Activated CD8-positive, alpha-beta memory T cell treated with anti-CD3 and anti-CD28 coated beads for 36 hours (primary cell): ENCODE results near the gene KRTAP3-2. TPM values are rescaled to one million over a fixed set of nuclear protein-coding genes. Genes with fewer than 3 reads are reported as not detected.

Experiments
- CTCF ChIA-PET: fragments of 350-600 bp; sonication (Branson Sonifier 250); formaldehyde crosslinking; loops from one replicate; lab custom pipeline; 2021; ENCODE audit warnings: antibody characterized with exemption; lab: Charles Lee
- POLR2A ChIA-PET: fragments of 350-600 bp; sonication (Branson Sonifier 250); formaldehyde crosslinking; loops from one replicate; lab custom pipeline; 2021; ENCODE audit warnings: antibody characterized with exemption; lab: Charles Lee
- total RNA-seq, 2 experiments: library from RNA; stranded (reverse); gene quantifications; one replicate each; pipeline ENCODE4 v1.2.3, GENCODE V29; 2021

Gene KRTAP3-2
- total RNA-seq, 2 experiments from 2014 or later, result not detected

DNA sequence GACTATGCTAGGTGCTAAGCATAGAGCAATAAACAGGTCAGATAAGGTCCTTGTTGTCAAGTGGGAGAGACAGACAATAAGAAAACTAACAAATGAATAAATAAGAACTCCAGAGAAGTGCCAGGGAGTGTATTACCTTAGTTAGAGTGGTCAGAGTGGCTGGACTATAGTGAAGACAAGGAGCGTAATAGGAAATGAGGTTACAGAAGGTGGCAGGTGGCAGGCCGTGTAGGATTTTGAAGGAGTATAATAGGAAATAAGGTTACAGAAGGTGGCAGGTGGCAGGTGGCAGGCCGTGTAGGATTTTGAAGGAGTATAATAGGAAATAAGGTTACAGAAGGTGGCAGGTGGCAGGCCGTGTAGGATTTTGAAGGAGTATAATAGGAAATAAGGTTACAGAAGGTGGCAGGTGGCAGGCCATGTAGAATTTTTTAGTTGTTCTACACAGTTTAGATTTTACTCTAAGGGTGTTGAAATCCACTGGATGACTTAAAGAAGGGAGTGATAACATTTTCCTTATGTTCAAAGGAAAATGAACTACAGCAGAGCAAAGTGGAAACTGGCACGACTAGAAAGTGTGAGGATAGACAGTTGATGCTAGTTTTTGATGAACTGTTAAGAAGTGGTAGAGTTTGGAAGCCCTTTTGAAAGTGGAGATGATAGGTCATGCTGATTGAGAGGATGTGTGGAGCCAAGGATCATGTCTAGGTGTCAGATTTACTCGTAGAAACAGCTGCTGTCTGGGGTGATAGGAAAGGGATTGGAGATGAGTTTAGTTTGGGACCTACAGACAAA lies 12.8 kb upstream of the KRTAP3-2 start:
- ChIA-PET CTCF (no interaction called here), POLR2A (no interaction called here)

- POLR2A ChIA-PET, result no interaction called here
- CTCF ChIA-PET, result no interaction called here
Observed at GRCh38 chr17:41010441-41010840, 10.7 kb upstream of the KRTAP3-2 start.

GRCh38 chr17:41009936-41010335 lies 10.2 kb upstream of the KRTAP3-2 start:
- ChIA-PET CTCF (interaction anchor here (1.0 kb wide), 1 partner anchor 17 kb away, joined by 3 read pairs; the partner anchor contains the start of gene KRTAP1-5), POLR2A (no interaction called here)

DNA sequence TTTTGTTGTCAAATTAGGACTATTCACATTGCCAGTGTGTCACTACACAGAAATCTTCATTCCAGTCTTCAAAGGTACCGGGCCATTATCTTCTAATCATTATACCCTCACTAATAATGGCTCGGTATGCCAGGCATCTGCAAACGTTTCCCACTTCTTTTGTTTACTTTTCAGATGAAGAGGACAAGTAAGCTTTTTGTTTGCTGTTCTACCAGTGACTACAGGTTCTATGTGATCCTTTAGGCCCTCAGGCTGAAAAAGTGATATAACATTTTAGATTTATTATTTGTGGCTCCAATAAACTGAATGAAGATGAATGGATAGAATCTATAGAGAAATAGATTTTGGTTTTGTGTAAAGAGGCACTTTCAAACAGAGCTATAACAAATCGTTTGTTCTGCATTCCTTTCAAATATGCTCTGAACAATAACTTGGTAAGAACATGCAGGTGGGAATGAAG lies 9.6 kb upstream of the KRTAP3-2 start:
- CTCF ChIA-PET, result interaction anchor here (1.0 kb wide), 1 partner anchor 17 kb away, joined by 3 read pairs; the partner anchor contains the start of gene KRTAP1-5
- POLR2A ChIA-PET, result no interaction called here

DNA sequence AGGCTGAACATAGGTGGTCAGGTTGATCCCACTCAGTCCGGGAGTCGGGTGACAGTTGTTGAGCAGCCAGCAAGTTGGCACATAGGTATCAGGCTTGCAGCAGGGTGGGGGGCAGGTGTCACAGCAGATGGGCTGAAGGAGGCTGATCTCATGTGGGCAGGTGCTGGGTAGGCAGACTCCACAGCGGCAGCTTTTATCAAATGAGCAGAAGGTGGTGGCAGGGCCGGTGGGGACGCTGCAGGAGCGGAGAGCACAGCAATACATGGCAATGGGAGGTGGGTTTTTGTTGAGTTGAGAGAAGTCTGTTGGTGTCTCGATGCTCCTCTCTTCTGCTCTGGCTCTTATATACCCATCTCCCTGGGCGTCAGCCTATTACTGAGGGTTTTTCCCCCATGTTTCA lies 9.1 kb upstream of the KRTAP3-2 start, which contains the start of gene KRTAP3-1:
TSS of gene KRTAP3-1 (minus strand) at position 318 of the 400 bp plus-strand sequence. CDS start at position 264, 54 bp downstream.
- POLR2A ChIA-PET, result no interaction called here

GRCh38 chr17:41004397-41004796 lies 4.7 kb upstream of the KRTAP3-2 start:
- ChIA-PET CTCF (no interaction called here), POLR2A (no interaction called here)

More for the DNA sequence above, 9.1 kb upstream of the KRTAP3-2 start, which contains the start of gene KRTAP3-1:
- CTCF ChIA-PET, result interaction anchor here (1.0 kb wide), 1 partner anchor 18 kb away, joined by 3 read pairs; the partner anchor contains the start of gene KRTAP1-5

- ChIA-PET POLR2A (no interaction called here), CTCF (no interaction called here)
Observed at GRCh38 chr17:41003926-41004325, 4.2 kb upstream of the KRTAP3-2 start.

DNA sequence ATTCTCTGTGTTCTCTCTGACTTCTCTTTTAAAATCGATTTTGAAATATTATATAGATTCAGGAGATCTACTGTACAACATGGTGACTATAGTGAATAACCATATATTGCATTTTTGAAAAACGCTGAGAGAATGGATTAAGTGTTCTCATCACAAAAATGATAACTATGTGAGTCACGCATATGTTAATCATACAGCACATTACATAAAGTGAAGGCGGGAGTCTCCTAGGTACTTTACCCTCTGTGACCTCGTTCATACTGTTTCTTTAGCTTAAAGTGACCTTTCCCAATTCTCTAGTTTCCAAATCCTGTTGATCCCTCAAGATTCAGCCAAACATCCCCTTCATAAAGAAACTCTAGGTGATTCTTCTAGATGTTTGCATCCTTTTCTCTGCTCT lies 3.1 kb upstream of the KRTAP3-2 start:
- POLR2A ChIA-PET, result no interaction called here
- CTCF ChIA-PET, result no interaction called here

DNA sequence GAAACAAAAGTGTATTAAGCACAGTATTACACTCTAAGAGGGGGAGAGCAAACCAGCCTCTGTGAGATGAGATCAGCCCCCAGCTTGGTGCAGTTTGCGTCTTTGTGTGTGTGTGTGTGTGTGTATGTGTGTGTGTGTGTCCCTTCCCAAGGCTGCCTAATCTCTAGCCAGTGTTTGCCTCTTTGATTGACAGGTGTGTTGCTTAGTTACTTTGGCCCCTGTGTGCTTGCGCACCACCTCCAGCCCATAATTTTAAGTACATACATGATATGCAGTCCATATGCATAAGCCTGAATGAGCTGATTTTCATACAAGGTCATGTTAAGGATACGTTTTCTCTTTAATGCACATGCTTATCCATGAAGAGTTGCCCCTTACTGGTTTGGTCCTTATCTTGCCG lies 2.1 kb upstream of the KRTAP3-2 start:
- ChIA-PET POLR2A (no interaction called here), CTCF (no interaction called here)

DNA sequence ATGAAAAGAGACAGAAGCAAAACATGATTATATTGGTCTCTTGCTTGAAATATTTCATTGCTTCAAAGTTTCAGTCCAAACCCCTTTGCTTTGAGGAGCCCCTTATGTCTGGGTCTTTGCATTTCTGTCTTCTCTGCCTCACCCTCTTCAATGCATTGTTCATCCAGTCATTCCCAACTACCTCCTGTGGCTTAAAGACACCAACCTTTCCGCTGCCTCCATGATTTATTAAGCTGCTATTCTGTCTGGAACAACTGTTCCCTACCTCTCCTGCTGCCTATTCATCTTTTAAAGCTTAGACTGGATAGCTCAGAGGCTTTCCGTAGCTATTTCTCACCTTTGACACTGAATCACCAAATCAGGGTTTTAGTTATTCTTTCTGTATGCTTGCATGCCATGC lies 2.3 kb downstream of the KRTAP3-2 start:
- CTCF ChIA-PET, result no interaction called here
- POLR2A ChIA-PET, result no interaction called here

DNA sequence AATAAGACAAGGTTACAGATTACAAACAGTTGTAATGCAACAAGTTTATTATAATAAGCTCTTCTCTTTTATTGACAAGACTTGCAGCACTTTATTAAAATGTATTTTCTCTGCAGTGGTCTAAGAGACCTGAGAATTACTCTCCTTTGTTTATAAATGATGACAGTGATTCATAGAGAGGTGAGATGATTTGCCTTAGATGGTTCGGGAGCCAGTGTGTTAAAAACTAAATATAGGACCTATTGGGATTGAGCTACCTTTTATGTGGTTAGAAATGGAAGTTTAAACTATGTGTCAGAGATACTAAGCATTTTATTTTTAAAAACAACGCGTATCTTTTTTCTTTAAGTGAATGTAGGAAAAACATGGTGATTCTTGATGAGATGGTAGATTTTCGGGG lies 2.9 kb downstream of the KRTAP3-2 start:
- CTCF ChIA-PET, result no interaction called here
- POLR2A ChIA-PET, result no interaction called here

- POLR2A ChIA-PET, result no interaction called here
Observed at GRCh38 chr17:40995116-40995515, 4.6 kb downstream of the KRTAP3-2 start.

DNA sequence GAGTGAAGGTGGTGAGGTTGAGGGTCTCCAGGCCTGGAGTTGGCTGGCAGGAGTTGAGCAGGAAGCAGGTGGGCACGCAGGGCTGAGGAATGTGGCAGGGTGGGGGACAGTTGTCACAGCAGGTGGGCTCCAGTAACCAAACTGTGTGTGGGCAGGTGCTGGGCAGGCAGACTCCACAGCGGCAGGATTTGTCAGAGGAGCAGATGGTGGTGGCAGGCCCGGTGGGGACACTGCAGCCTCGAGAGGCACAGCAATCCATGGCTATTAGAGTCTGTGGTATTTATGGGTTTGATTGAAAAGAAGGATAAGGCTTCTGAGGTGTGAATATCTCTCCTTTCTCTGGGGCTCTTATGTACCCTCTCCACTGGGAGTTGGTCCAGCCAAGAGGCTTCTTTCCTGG lies 5.9 kb downstream of the KRTAP3-2 start, which contains the start of gene KRTAP3-3:
TSS of gene KRTAP3-3 (minus strand) at position 326 of the 400 bp plus-strand sequence. CDS start at position 259, 67 bp downstream.
- ChIA-PET CTCF (no interaction called here), POLR2A (no interaction called here)

More at GRCh38 chr17:40995116-40995515, 4.6 kb downstream of the KRTAP3-2 start:
- CTCF ChIA-PET, result no interaction called here

DNA sequence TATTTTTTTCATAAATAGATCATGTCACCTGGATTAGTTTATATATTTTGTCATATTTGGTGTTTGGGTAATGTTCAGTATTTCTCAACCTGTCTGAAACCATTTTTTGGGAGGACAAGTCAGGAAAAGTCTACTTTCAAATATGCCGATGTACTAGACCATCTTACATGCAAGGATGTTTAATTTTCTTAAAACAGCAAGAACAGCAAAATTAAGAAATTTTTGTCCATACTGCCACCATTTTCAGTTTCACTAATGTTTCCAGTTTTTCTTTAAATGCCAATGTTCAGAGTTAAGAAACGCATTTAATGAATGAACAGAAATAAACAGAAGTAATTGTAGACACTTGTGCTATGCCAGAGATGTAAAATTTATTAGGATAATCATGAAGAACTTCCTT lies 6.6 kb downstream of the KRTAP3-2 start:
- ChIA-PET CTCF (no interaction called here), POLR2A (no interaction called here)

- CTCF ChIA-PET, result no interaction called here
- POLR2A ChIA-PET, result no interaction called here
Observed at GRCh38 chr17:40992666-40993065, 7.0 kb downstream of the KRTAP3-2 start.

- ChIA-PET CTCF (no interaction called here), POLR2A (no interaction called here)
Observed at GRCh38 chr17:40986920-40987319, 12.8 kb downstream of the KRTAP3-2 start.

DNA sequence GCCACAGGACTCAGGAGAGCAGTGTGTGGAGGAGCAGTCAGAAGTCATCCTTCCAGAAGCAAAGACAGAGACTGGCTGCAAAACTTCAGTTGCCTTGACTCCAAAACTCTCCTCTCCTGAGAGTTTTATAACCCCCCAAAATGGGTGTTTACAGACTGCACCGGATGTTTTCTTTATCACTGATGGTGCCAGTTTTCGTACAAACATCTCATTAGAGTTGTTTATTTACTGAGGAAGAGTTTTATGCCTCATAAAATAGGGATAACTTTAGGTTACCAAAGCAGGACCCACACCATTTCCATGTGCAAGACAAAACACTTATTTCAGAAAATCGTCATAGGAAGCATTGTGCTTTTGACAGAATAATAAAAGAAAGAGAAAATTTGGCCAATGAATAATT lies 15.5 kb downstream of the KRTAP3-2 start, which contains the start of gene KRT40:
TSS of gene KRT40 (minus strand) at position 101 of the 400 bp plus-strand sequence. CDS start at position 48, 53 bp downstream.
- ChIA-PET CTCF (no interaction called here), POLR2A (no interaction called here)

GRCh38 chr17:40981115-40981514 lies 18.6 kb downstream of the KRTAP3-2 start:
- ChIA-PET POLR2A (no interaction called here), CTCF (interaction anchor here (0.8 kb wide), 1 partner anchor 9 kb away, joined by 3 read pairs; no protein-coding TSS in a partner anchor)

DNA sequence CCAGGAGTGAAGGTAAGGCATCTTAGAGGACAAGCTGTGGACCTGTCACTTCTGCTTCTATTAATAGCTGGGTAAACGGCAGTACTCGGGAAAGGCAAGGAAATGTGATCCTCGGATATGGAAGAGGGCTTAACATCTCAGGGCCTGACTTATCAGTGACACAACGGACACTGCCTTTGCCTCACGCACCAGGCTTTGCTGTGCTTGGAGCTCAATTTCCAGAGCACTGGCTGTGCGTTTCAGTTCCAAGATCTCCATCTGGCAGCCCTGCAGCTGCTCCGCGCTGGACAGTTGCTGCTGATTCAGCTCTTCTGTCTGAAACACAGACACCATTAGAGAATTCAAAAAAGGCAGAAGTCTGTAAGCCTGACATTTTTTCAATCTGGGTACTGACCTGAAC lies 19.1 kb downstream of the KRTAP3-2 start:
- CTCF ChIA-PET, result no interaction called here

GRCh38 chr17:40980117-40980516 lies 19.6 kb downstream of the KRTAP3-2 start:
- CTCF ChIA-PET, result no interaction called here
- POLR2A ChIA-PET, result no interaction called here

More for the DNA sequence above, 19.1 kb downstream of the KRTAP3-2 start:
- POLR2A ChIA-PET, result no interaction called here
